SH-SY5Y (cell line): Measurements from ENCODE around the gene PERCC1.

Experiments
- GATA2 ChIP-seq: IDR thresholded peaks from 2 replicates; pipeline ENCODE4 v1.6.1; 2011; ENCODE audit warnings: mild to moderate bottlenecking, low read depth, low read length
- GATA3 ChIP-seq: IDR thresholded peaks from 2 replicates; pipeline ENCODE4 v1.6.1; 2011; ENCODE audit warnings: low read depth, mild to moderate bottlenecking, low read length, moderate library complexity

DNA sequence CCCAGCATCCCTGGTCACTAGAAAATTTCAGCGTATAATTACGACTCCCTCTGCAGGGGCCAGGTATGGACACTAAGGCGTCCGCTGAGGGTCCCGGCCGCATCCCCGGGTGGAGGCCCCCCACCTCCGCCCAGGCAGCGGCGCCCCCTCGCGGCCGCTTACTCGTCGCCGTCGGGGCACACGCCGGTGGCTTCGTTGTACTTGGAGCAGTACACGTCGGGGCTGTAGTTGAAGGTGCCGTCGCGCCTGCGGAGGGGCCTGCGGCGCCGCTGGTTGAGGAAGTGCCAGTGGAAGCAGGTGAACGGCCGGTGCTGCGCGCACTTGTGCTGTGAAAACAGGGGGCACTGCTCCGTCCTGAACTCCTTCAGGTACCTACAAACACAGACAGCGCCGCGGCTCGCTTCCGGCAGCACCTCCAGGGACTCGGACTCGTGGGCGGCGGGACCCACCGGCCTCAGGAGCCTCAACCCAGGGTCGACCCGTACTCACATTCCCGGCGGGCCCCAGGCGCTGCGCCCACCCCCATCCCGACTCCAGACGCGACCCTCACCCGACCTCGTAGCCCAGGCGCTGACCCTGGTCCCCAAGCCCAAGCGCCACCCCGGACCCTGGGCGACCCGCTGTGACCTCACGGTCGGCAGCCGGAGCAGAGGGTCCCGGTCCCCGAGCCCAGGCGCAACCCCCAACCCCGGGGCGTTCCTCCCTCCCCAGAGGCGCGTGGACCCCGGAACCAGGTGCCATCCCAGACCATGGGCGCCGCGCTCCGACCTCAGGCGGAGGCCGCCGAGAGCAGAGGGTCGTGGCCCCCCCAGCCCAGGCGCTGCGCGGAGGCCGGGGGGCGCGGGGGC lies 17.0 kb upstream of the PERCC1 start:
- TF ChIP-seq GATA3 (no peak), GATA2 (no peak)
